GM21515 (cell line): ENCODE results near the gene USP4.

Experiments used
- ATAC-seq: cut with Tn5 transposase; IDR thresholded peaks from one replicate; pipeline ENCODE4 v1.9.1; 2021; ENCODE audit not compliant: unreplicated experiment

USP4 gene

DNA sequence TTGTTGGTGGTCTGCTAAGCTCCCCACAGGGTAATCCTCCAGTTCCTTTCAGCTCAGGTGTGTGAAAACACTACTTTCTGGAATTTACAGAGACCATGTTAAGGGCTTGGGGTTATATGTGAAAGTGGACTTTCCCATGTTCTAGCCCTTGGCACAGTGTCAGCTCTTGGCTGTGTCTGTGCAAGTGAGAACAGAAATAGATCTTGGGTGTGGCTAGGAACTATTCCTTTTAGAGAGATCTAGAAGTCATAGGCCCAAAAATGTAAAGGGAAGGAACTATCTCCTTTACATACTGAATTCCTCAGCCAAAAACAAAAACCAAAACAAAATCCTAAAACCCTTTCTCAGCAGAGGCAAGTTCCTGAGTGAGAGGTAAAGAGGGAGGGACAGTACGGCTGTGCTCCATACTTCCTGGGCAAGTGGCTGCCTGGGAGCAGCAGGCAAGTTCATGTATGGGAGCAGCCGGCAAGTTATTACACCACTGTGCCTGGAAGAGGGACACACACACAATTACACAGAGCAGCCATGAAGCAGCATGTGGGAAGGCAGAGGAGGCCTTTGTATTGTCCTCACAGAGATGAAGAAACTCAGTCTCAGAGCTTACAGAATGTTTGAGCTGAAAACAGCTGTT, 43.0 kb downstream of the USP4 start:
- no peak for ATAC-seq

DNA sequence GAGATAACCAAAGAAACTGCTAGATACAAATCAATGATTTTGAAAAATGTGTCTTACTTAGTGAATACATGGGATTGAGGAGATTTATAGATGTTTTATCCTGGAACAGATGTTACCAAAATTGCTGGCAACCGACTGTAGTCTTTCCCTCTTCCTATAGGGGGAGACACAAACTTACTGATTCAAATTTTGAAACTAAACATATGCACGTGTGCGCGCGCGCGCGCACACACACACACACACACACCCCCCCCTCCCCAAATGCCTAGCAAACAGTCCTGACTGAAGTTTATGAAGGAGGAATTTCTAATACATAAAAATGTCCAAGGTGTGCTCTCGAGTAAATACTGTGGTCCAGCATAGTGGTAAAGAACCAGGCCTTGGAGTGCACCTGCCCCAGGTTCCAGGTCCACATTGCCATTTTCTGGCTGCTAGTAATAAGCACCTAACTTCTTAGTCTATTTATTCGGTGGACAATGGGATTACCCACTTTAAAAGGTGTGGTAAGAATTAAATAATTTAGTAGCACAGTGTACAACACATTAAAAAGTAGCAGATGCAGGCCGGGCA, 44.3 kb downstream of the USP4 start:
- no peak for ATAC-seq

DNA sequence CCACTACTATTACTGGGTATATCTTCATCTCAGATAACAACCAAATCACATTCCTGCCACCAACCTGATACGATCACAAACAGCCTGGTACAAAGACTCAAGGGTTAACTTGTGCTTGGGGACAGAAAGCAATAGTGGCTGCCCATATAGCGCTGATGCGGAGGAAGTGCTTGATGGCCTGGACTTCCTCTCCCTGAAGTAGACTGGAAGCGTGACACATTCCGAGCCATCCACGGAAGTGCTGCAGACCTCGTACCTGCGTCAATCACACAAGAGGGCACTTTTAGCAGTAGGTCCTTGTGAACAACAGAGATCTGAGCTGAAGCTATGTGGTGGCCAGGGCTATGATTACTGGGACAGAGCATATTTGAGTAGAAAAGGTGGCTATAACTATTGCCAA, 45.5 kb downstream of the USP4 start:
- ATAC-seq, result no peak

DNA sequence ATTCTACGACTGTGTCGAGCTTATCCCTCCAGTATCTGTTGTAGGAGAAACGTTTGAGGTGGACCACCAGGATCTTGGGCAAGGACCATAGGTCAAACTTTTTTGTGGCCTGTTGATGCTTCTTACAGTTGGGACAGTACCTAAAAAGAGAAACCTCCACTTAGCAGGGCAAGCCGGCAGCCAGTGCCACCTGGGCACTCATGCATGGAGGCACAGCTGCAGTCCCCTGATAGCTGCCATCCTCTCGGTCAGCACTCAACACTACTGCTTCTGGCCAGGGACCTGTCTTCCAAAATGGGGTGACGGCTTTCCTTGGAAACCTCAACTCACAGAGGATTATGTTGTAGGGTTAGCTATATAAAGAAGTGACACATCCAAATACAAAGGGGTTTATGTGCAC, 55.9 kb downstream of the USP4 start:
- no peak for ATAC-seq

DNA sequence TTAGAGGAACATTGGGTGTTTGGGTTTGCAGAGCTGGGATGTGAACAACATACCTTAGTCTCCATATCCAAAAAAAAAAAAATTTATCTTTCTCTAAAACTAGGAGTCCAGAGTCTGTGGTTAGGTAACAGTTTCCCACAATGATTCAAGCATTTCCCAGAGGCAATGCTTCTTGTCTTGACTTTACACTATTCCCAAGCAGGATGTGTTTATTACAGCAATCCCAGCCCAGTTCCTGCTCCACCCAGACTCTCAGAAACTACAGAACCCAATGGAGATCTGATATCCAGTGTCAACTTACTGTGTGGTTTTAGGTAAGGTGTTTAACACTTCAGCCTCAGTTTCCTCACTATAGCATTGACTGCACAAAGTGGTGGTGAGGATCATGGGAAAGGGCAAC, 60.5 kb downstream of the USP4 start:
- ATAC-seq, result no peak

DNA sequence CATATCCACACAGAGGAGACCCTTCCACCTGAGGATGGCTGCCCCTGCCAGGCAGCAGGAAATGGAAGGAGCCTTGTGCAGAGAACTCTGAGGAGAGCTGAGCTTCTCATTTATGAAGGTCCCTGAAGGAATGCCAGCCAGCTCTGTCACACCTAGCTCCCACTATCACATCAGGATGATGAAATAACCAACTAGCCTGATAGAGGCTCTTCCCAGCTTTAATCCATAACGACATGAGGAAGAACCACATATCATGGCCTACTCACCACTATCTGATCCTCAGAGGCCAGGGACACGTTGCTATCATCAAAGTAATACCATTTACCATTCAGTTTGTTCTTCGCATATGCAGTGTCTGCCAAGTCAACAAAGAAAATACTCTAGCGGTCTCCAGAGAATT, 61.3 kb downstream of the USP4 start:
- no peak for ATAC-seq

DNA sequence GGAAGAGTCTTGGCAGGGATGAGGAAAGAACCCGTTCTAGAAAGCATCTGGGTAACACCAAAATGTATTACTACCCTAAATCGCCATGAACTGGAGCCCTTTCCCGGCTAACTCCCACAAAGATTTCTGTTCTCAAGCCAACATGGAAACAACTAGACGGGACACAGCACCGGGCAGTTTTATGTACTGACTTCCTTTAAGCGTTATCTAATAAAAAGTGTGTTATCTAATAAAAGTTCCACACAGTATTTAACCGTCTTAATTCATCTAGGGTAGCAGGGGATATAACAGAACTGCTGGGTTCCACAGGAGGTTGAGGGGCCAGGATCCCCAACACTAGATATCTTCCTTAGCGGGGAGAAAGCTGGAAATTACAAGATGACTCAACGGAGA, 62.5 kb downstream of the USP4 start:
- no peak for ATAC-seq

DNA sequence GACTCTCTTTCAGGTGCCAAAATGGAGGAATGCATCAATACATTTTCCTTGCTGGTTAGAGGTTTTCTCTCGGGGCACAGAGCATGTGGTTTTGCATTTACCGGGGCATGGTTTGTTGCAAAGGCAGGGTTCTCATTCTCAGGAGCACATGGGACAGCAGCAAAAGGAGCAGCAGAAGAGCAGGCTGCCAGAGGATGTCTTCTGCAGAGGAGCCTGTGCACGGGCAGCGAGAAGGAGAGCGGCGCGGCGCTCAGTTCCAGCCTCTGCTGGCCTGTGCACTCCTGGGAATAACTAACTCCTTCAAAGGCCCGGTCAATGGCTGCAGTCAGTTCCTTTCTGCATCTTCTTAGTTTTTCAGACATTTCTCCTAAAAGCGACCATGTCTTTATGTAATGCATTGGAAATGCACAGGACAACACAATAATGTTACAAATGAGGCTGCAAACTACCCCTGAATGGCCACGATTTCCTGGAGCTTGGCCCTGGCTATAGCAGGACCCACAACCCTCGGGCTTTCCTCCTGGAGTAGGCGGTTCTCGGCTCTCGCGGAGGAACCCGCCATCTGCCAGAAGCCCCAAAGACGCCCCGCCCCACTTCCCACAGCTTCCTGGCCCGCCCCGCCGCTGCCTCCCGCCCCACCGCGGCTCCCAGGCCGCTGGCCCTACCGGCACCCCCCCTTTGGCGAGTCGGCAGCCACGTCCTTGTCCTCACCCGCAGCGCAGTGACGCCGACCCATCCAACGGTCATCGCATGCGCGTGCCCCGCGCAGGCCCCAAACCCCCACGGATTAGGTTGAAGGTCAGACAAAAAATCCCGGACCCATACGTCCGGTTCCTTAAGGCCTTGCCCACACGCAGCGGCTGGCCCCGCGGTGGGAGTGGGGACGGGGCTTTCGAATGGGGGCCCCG, 63.1 kb downstream of the USP4 start, which contains the start of gene C3orf62:
C3orf62 (minus strand) TSS at position 758 of the 908 bp plus-strand sequence; CDS start at position 398, 360 bp downstream.
- ATAC-seq, result peak; percentile 67

DNA sequence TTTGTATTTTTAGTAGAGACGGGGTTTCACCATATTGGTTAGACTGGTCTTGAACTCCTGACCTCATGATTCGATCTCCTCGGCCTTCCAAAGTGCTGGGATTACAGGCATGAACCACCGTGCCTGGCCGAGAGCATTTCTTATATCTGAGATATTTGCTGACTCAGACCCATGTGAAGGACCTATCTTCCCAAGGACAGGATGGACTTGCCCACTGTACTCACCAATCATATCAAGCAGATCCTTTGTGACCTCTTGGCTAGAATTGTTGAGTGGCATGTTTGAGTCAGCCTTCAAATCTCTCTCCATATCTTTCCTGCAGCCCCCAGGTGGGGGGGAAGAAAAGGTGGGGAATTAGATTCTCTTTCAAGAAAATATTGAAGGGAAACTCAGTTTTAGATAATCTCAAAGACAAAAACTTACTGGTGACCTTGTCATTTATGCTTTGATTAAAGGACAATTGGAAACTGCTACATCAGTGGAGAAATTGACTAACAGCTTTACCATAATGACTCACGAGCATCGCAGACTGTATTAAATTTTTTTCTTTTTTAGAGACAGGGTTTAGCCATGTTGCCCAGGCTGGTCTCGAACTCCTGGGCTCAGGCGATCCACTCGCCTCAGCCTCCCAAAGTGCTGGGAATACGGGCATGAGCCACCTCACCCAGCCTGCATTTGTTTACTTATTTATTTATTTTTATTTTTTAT, 65.9 kb downstream of the USP4 start:
- ATAC-seq, result no peak

DNA sequence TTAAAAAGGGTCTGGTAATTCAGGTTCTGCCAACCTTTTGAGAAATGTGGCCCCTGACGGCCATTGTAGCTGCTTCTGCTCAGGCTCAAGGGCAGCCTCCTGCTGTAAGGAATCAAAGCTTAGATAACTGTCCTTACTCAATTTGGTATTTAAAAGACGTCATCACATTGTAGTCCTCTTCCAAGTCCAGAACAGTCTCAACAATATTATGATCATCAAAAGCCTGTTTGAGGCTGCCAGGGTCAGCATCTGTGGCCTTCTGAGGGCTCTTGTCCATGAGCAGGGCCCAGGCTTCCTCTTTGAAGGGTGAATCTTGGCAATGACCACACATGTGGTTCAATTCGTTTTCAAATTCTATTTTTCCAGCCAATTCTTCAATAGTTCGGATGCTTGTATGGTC, 68.8 kb downstream of the USP4 start:
- ATAC-seq, result no peak

DNA sequence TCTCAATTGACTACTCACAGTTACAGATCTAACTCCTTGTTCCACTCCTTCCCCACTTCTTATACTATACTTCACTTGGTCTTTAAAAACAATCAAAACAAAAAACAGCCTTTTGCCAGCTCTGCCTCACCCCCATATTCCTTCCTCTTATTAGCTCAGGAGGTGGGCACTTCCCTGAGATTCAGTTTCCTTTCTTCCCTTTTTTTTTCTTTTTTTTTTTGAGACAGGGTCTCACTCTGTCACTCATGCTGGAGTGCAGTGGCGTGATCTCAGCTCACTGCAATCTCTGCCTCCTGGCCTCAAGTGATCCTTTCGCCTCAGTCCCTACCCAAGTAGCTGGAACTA, 69.7 kb downstream of the USP4 start:
- no peak for ATAC-seq

DNA sequence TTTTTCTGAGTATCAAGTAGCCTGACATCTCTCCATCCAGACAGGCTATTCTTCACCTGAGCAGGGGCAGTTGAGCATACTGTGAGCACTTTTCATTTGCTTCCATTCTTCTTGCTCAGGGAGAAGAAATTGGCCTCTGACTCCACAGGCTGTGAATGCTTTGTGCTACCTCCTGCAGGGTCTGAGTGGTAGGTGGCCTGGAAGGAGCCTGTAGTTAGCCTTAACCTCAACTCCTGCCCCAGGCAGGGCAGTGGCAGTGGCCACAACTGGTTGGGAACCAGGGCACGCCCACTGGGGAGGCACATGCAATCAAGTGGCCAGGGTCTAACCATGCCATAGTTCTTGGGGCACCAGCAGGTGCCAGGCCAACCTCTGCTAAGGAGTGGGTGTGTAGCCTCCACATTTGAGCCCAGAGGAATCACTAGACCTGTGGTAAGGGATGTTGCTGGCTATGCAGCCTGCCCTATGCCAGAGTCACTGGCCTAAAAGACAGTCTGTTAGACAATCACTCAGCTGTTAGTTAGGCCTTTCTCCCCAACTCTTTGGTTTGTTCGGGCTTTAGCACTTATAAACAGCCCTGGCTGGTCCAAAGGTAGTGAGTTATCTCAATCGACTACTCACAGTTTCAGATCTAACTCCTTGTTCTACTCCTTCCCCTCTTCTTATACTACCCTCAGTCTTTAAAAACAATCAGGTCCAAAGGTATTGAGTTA, 70.3 kb downstream of the USP4 start:
- no peak for ATAC-seq

DNA sequence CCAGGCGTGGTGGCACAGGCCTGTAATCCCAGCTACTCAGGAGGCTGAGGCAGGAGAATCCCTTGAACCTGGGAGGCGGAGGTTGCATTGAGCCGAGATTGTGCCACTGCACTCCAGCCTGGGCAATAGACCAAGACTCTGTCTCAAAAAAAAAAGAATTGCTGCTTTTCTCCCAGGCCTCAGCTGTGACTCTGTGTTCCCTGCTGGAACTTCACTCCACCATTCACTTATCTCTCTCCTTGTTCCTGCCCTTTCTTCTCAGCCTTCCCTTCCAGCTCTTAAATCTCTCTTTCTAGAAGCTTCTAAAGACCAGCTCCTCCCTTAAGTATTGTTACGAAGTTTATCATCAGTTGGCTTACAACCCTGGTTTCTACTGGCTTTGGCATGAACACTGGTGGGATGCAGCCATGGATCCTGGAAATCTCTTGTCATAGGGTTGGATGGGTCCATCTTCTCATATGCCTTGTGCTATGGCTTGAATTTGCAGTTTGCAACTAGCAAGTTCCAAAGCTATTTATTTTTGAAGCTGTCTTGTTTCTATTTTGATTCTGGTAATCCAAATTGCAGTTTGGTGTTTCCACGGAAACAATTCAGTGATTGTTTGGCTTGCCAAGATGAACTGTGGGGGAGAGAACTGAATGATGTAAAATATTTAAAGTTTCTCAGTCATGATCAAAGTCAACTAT, 73.3 kb downstream of the USP4 start:
- no peak for ATAC-seq

DNA sequence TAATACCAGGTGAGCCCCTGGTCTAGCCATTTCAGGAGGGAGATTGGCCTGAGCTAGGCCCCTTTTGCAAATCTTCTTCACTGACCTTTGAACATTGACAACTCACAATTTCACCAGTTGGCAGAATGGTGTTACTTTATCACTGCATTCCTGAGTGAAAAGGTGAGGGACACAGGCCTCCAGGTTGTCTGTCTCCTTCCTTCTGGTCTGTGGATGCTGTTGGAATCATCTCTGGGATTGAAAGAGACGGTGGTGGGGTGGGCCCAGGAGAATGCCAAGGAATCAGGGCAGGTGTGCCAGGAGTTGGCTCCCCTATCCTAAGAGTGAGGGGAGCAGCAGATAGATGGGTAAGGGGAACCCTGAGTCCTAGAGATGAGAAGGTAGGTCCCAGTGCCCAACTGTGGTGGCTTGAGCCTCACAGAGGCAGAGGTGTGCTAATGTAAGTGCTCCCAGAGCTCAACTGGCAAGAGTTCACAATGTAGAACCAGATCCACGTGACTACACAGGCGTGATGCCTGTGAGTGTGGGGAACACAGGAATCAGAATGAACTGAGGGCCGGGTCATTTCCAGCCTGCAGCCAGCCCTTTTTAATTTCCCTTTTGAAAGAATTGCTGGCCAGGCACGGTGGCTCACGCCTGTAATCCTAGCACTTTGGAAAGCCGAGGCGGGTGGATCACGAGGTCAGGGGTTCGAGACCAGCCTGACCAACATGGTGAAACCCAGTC, 74.0 kb downstream of the USP4 start:
- ATAC-seq, result no peak

DNA sequence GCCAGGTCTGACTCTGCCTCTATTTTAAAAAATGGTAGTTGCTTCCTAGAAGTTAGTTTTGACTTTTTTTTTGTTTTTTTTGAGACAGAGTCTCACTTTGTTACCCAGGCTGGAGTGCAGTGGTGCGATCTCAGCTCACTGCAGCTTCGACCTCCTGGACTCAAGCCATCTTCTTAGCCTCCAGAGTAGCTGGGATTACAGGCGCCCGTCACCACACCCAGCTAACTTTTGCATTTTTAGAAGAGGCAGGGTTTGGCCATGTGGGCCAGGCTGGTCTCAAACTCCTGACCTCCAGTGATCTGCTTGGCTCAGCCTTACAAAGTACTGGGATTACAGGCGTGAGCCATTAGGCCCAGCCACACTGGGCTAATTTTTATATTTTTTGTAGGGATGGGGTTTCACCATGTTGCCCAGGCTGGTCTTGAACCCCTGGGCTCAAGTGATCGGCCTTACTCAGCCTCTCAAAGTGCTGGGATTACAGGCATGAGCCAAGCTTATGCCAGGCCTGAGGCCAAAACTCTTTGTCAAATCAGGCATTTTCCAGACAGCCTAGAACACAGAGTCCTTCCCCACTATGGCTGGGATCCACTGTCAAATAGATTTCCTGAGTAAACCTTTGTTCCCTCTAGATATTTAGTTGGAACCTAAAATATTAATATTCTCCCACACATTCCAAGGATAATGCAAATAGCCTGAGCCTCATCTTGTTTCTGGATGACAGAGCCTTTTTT, 76.5 kb downstream of the USP4 start:
- no peak for ATAC-seq

DNA sequence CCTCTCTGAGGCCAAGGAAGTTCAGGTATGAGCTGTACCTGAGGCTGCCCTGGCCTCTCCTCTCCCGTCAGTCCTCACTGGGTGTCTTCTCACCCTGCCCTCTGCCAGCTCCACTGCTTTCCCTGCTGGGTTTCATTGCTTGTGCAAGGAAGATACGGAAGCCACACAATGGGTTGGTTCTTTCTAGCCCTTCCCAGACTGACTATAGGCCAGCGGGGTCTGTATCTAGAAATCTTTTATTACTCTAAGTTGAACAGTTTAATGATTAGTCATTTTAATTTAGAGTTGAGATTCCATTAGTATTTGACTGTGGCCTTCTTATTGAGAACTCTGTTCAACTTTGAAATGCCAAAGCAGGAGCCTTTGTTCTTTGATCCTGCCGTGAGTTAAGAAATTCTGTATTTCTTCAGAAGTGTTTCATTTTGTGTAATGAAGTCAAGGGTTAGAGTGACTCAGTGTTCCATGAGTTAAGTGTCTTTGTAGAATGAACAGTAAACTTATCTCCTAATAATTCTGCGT, 79.0 kb downstream of the USP4 start:
- no peak for ATAC-seq

DNA sequence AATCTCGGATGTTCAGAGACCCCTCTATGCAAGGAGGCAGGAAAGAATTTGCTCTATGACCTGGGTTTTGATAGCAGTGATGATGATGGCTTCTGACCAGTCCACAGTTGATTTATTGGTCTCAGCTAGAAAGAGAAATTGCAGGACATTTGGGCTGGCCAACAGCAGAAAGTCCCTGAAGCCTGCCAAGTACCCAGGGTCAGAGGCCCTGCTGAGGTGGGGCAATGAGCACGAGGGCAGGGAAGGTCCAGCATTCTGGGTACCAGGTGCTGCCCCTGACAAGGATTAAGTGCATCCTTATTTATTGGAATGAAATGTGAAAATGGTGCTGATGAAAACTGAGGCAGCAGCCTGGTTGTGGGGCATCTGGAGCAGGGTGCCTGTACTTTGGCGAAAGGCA, 82.7 kb downstream of the USP4 start:
- ATAC-seq, result no peak

DNA sequence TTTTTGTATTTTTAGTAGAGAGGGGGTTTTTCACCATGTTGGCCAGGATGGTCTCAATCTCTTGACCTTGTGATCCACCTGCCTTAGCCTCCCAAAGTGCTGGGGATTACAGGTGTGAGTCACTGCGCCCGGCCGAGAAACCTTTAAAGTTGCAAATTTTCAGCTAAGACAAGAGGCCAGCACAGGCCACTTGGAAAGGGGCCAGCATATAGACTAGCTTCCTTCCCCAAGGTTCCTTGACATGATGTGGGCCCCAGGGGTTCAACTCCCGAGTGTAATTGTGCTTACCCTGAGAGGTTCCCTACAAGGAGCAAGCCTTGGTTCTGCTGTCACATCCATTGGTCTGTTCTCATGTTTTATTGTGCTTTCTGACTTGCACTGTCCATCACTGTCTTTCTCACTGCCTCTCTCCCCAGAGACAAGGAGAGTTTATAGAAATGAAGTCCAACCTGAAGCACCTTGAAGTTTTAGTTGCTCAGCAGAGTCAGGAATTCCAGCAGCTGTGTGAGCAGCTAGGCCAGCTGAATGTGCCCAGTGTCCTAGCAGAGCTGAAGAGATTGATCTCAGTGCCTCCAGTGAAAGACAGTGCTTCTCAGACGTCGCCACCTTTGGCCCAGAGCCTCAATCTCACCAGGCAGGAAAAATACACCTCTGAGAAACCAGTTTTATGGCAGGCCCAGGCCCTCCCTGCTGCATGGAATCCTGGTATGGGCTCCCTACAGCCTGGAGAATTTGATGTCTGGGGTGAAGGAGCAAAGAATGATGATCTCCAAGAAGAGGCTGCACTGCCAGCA, 83.9 kb downstream of the USP4 start:
- no peak for ATAC-seq
